Body of pancreas (tissue), 4 donors: ENCODE data around the gene CDK14. TPM values are rescaled to one million over a fixed set of nuclear protein-coding genes. Genes with fewer than 3 reads are reported as not detected.

ENCODE experiments used
- ATAC-seq: fragments of 150-250 bp; one replicate; pipeline ENCODE4 v1.9.1; 2016
- DNase-seq, 4 donors: peaks; one replicate each; pipeline ENCODE4 v3.0.0-alpha.2; 2019
- H3K27ac ChIP-seq, 4 donors: fragments of 200-600 bp; sonication (generic); 1 replicate in 3 of 4; 2 replicates in 1 of 4; pipeline versions ENCODE4 v1.5.1 to v1.6.1; 2016 to 2019; ENCODE audit warnings: mild to moderate bottlenecking in 1 of 4, mixed read lengths in 1 of 4, moderate library complexity in 1 of 4
- H3K27me3 ChIP-seq, 2 donors: fragments of 200-600 bp; sonication (generic); one replicate each; pipeline ENCODE4 v1.6.0; 2016; ENCODE audit warnings: mild to moderate bottlenecking in 1 of 2
- H3K36me3 ChIP-seq, 2 donors: fragments of 200-600 bp; sonication (generic); replicated peaks in 1 of 2; 2 replicates each; pipeline ENCODE4 v1.5.1; 2016; ENCODE audit warnings: low read depth in 2 of 2; ENCODE audit not compliant: insufficient read depth in 1 of 2
- H3K4me1 ChIP-seq: fragments of 200-600 bp; sonication (generic); one replicate; pipeline ENCODE4 v1.6.0; 2016
- H3K4me3 ChIP-seq, 2 donors: fragments of 200-600 bp; sonication (generic); 1 replicate in 1 of 2; 2 replicates in 1 of 2; pipeline ENCODE4 v1.5.1; 2016 to 2019
- H3K9me3 ChIP-seq, 3 donors: fragments of 200-600 bp; sonication (generic); 1 replicate in 2 of 3; 2 replicates in 1 of 3; pipeline ENCODE4 v1.5.1; 2016
- POLR2A ChIP-seq, 3 donors: fragments of 450-650 bp; IDR thresholded peaks; one replicate each; pipeline ENCODE4 v1.6.1; 2016; ENCODE audit warnings: antibody characterized with exemption in 3 of 3, mild to moderate bottlenecking in 2 of 3
- WGBS, 2 donors: methylation state at CpG; one replicate each; pipeline ENCODE4 v1.1.5; 2017; 5-methylcytosine and 5-hydroxymethylcytosine counted together
- intact Hi-C: fragments of 100-400 bp; cut with DNase I; formaldehyde crosslinking; loops from one replicate; pipeline ENCODE4 v1.15.1; 2023
- total RNA-seq, 2 donors: library from RNA; depleted of rRNA; stranded (reverse); fragments of >200 nt; gene quantifications; one replicate each; pipeline ENCODE4 v1.1.0, GENCODE V29; 2016
- TF ChIP-seq, protein P1 (sequence below), 7 experiments: fragments of 450-650 bp in 4 of 7; fragments of 200-600 bp in 3 of 7; sonication (generic) in 3 of 7; IDR thresholded peaks; one replicate each; pipeline ENCODE4 v1.5.1; 2016 to 2019; ENCODE audit warnings: antibody characterized with exemption in 7 of 7

Gene CDK14
- total RNA-seq, 2 donors from 2014 or later: 21.8 to 35.6 TPM

GRCh38 chr7:90701021-90701420, 104.9 kb downstream of the CDK14 start:
- H3K4me1 ChIP-seq: peaks cover 23% of the 10 kb centered on the region
- DNase-seq (no peak), ATAC-seq (peak; percentile 47)
- WGBS, 2 donors: 15 to 21% methylated on average over 3 of the region's 3 CpGs
- H3K4me3 ChIP-seq: no peak overlapping the region
- no peaks in the 10 kb centered on the region for H3K27me3 ChIP-seq
- no peaks in the 10 kb centered on the region for H3K9me3 ChIP-seq
- peak overlapping the region in 3 of 4 donors; percentile 38 to 62 (median 55) for H3K27ac ChIP-seq
- TF ChIP-seq, protein P1, sequence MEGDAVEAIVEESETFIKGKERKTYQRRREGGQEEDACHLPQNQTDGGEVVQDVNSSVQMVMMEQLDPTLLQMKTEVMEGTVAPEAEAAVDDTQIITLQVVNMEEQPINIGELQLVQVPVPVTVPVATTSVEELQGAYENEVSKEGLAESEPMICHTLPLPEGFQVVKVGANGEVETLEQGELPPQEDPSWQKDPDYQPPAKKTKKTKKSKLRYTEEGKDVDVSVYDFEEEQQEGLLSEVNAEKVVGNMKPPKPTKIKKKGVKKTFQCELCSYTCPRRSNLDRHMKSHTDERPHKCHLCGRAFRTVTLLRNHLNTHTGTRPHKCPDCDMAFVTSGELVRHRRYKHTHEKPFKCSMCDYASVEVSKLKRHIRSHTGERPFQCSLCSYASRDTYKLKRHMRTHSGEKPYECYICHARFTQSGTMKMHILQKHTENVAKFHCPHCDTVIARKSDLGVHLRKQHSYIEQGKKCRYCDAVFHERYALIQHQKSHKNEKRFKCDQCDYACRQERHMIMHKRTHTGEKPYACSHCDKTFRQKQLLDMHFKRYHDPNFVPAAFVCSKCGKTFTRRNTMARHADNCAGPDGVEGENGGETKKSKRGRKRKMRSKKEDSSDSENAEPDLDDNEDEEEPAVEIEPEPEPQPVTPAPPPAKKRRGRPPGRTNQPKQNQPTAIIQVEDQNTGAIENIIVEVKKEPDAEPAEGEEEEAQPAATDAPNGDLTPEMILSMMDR (IDR thresholded peaks at IDR 0.05): no peak
- no peak for TF ChIP-seq POLR2A (IDR thresholded peaks at IDR 0.05)
- H3K36me3 ChIP-seq: no peaks in the 10 kb centered on the region
- intact Hi-C loops: no loop called here

DNA sequence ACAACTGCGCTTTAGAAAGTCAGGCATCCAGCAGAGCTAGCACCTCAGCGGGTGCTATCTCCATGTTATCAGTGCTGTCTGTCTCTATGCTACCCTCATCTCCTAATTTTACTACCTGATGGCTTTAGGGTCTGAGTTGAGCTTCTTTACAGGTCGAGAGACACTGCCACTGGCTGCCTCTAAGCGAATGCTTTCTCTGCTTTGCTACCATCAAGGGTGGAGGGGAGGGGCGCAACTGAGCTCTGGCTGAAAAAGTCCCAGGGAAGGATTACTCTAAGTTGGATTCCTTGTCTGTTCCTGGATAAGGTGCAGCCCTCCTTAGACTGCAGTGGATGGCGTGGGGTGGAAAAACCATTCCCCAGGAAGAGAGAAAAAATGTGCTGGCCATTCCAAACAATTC, 105.7 kb downstream of the CDK14 start:
- TF ChIP-seq, protein P1 (IDR thresholded peaks at IDR 0.05): no peak
- no peak for TF ChIP-seq POLR2A (IDR thresholded peaks at IDR 0.05)
- peak overlapping the region in 3 of 4 donors; percentile 18 to 62 (median 55) for H3K27ac ChIP-seq
- H3K4me1 ChIP-seq: peaks cover 30% of the 10 kb centered on the region
- no peaks in the 10 kb centered on the region for H3K27me3 ChIP-seq
- no peaks in the 10 kb centered on the region for H3K9me3 ChIP-seq
- ATAC-seq (no peak), DNase-seq (peak in 1 of 4 donors; percentile 34)
- no peaks in the 10 kb centered on the region for H3K36me3 ChIP-seq
- H3K4me3 ChIP-seq: no peak overlapping the region
- WGBS, 2 donors: 70% methylated on average over 6 of the region's 6 CpGs
- intact Hi-C loops: no loop called here

GRCh38 chr7:90705391-90706071, 109.4 kb downstream of the CDK14 start:
- no peaks in the 10 kb centered on the region for H3K36me3 ChIP-seq
- WGBS, 2 donors: 60 to 70% methylated on average over 6 of the region's 6 CpGs
- no peaks in the 10 kb centered on the region for H3K27me3 ChIP-seq
- ATAC-seq (no peak), DNase-seq (no peak)
- peaks cover 29% of the 10 kb centered on the region for H3K4me1 ChIP-seq
- no peak overlapping the region for H3K4me3 ChIP-seq
- intact Hi-C loops: loop anchor here (5.0 kb wide), 1 partner anchor 332 kb away; no protein-coding TSS in a partner anchor
- TF ChIP-seq, protein P1 (IDR thresholded peaks at IDR 0.05): no peak
- TF ChIP-seq POLR2A (IDR thresholded peaks at IDR 0.05): no peak
- no peaks in the 10 kb centered on the region for H3K9me3 ChIP-seq
- no peak overlapping the region for H3K27ac ChIP-seq

DNA sequence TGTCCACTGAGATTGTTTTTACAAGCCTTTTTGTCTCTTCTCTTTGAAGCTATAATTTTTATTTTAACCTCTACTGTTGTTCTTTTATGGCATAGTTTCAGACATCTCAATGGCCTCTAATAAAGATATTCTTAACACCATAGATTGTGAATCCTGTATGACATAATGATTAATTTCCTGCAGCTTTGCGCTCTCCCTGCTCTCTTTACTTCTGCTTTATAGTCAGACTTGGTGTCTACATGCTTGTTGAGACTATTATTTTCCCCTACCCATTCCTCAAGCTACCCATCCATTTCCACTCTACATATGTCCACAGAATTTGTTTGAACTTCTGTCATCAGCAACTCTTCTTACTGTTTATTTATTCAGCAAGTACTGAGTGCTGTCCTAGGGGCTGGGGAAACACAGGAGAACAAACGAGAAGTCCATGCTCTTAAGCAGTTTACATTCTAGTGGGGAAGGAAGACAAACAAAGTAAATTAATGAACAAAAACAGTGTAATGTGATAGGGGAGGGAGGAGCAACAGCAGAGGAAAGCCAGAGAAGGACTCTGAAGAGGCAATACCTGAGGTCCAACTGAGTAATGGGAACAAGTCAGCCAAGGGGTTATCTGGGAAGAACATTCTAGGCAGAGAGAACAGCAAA, 110.1 kb downstream of the CDK14 start:
- intact Hi-C loops: loop anchor here (5.0 kb wide), 1 partner anchor 331 kb away; no protein-coding TSS in a partner anchor
- Histone ChIP-seq H3K36me3 (no peaks in the 10 kb centered on the region), H3K4me3 (no peak overlapping the region), H3K27me3 (no peaks in the 10 kb centered on the region), H3K9me3 (no peaks in the 10 kb centered on the region), H3K27ac (no peak overlapping the region), H3K4me1 (peaks cover 34% of the 10 kb centered on the region)
- whole genome bisulfite sequencing, 2 donors: 58 to 61% methylated on average over 2 of the region's 2 CpGs
- no peak for DNase-seq
- TF ChIP-seq, protein P1 (IDR thresholded peaks at IDR 0.05): no peak
- TF ChIP-seq POLR2A (IDR thresholded peaks at IDR 0.05): no peak
- no peak for ATAC-seq
